ENCODE data around the gene MIPOL1. TPM values are rescaled to one million over a fixed set of nuclear protein-coding genes. Genes with fewer than 3 reads are reported as not detected.

Gene MIPOL1
- total RNA-seq, 4 donors from 2014 or later: 4.8 to 21.5 (median 11.8) TPM

- intact Hi-C loops (cut with DNase I; ENCODE audit: low total_unique reads): no loop called here
- Histone ChIP-seq H3K27ac (peak overlapping the region; percentile 87 to 94 (median 90)), H3K27me3 (peaks cover 99% of the 10 kb centered on the region), H3K4me3 (peak overlapping the region in 3 of 4 donors; percentile 57 to 68 (median 66)), H3K4me1 (peaks cover 4 to 34% (median 18%) of the 10 kb centered on the region in 4 donors), H3K9me3 (no peaks in the 10 kb centered on the region), H3K36me3 (no peaks in the 10 kb centered on the region)
- 7 to 60% methylated on average over 1 to 60 of the region's 63 CpGs for WGBS, 2 donors (ENCODE audit: low coverage in 1 of 2)
- TF ChIP-seq CTCF (IDR thresholded peaks at IDR 0.05) (no peak), EP300 (IDR thresholded peaks at IDR 0.05; ENCODE audit: low read depth) (no peak), POLR2A (IDR thresholded peaks at IDR 0.05) (peak; percentile 50)
- no peak for DNase-seq
- in situ Hi-C loops (cut with MboI; ENCODE audit: low pct_ligation_motif_present in 1 of 4, low pct_unique_long_range_greater_than_20kb in 1 of 4, low sequenced_read_pairs in 3 of 4): loop anchor here in 1 of 4 donors (10.0 kb wide), 1 partner anchor 343 kb away; no protein-coding TSS in a partner anchor
Observed at GRCh38 chr14:37587881-37588666, 390.3 kb downstream of the MIPOL1 start.

GRCh38 chr14:37588667-37588955, 390.9 kb downstream of the MIPOL1 start:
- peak overlapping the region; percentile 87 to 94 (median 90) for H3K27ac ChIP-seq
- H3K9me3 ChIP-seq: no peaks in the 10 kb centered on the region
- TF ChIP-seq EP300 (IDR thresholded peaks at IDR 0.05; ENCODE audit: low read depth) (no peak), POLR2AphosphoS5 (IDR thresholded peaks at IDR 0.05) (peak in 1 of 3 donors; percentile 75), CTCF (IDR thresholded peaks at IDR 0.05) (no peak)
- peaks cover 4 to 33% (median 16%) of the 10 kb centered on the region in 4 donors for H3K4me1 ChIP-seq
- peak; percentile 56 for DNase-seq
- in situ Hi-C loops (cut with MboI; ENCODE audit: low pct_ligation_motif_present in 1 of 4, low pct_unique_long_range_greater_than_20kb in 1 of 4, low sequenced_read_pairs in 3 of 4) (loop anchor here in 1 of 4 donors (10.0 kb wide), 1 partner anchor 344 kb away; no protein-coding TSS in a partner anchor), intact Hi-C loops (cut with DNase I; ENCODE audit: low total_unique reads) (no loop called here)
- H3K27me3 ChIP-seq: peaks cover 100% of the 10 kb centered on the region
- peak overlapping the region in 3 of 4 donors; percentile 57 to 68 (median 66) for H3K4me3 ChIP-seq
- WGBS, 2 donors (ENCODE audit: low coverage in 1 of 2): 12 to 15% methylated on average over 4 to 6 of the region's 6 CpGs
- H3K36me3 ChIP-seq: no peaks in the 10 kb centered on the region

DNA sequence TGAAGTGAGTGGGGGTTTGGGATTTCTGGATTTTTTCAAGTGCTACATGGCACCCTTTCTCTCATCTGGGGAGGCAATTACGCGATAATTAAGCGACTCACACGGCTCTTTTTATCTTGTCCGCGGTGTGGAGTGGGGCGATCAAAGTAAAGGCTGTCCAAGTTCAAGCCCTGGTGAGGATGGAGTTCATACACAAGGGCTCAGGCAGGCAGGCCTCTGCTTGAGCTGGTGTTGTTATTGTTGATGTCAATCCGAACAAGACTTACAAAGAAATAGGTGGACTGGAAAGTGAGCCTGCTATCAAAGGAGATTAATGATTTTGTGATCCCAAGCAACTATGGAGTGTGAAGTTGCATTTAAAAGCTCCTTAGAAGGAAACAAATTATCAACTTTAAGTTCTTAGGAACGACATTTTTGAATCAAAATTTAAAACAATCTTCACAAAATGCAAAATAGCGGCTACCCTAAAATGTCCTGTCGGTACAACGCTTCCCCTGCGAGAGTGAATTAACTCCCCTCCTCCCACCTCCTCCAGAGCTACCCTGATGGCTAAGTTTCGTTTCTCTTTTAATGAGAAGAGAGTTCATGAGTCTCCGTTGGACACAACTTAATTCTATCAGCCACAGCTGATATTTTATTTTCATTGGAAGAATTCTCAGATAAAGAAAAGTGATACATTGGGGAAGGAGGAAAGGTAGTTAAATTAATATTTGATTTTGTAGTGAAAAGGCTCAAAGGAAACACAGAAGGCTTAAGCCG, 391.4 kb downstream of the MIPOL1 start:
- DNase-seq: peak; percentile 24
- Histone ChIP-seq H3K9me3 (no peaks in the 10 kb centered on the region), H3K36me3 (no peaks in the 10 kb centered on the region), H3K27ac (peak overlapping the region; percentile 87 to 94 (median 90)), H3K4me1 (peaks cover 4 to 30% (median 14%) of the 10 kb centered on the region in 4 donors), H3K4me3 (peak overlapping the region in 3 of 4 donors; percentile 57 to 68 (median 66)), H3K27me3 (peaks cover 100% of the 10 kb centered on the region)
- in situ Hi-C loops (cut with MboI; ENCODE audit: low pct_ligation_motif_present in 1 of 4, low pct_unique_long_range_greater_than_20kb in 1 of 4, low sequenced_read_pairs in 3 of 4) (loop anchor here in 1 of 4 donors (10.0 kb wide), 1 partner anchor 344 kb away; no protein-coding TSS in a partner anchor), intact Hi-C loops (cut with DNase I; ENCODE audit: low total_unique reads) (no loop called here)
- TF ChIP-seq CTCF (IDR thresholded peaks at IDR 0.05): no peak
- no peak for TF ChIP-seq EP300 (IDR thresholded peaks at IDR 0.05; ENCODE audit: low read depth)
- TF ChIP-seq POLR2AphosphoS5 (IDR thresholded peaks at IDR 0.05): no peak
- no peak for TF ChIP-seq POLR2A (IDR thresholded peaks at IDR 0.05)
- WGBS, 2 donors (ENCODE audit: low coverage in 1 of 2): 12% methylated on average over 9 to 16 of the region's 16 CpGs
